ENCODE measurements around the gene LEPR. TPM values are rescaled to one million over a fixed set of nuclear protein-coding genes. Genes with fewer than 3 reads are reported as not detected.

Gene LEPR, protein sequence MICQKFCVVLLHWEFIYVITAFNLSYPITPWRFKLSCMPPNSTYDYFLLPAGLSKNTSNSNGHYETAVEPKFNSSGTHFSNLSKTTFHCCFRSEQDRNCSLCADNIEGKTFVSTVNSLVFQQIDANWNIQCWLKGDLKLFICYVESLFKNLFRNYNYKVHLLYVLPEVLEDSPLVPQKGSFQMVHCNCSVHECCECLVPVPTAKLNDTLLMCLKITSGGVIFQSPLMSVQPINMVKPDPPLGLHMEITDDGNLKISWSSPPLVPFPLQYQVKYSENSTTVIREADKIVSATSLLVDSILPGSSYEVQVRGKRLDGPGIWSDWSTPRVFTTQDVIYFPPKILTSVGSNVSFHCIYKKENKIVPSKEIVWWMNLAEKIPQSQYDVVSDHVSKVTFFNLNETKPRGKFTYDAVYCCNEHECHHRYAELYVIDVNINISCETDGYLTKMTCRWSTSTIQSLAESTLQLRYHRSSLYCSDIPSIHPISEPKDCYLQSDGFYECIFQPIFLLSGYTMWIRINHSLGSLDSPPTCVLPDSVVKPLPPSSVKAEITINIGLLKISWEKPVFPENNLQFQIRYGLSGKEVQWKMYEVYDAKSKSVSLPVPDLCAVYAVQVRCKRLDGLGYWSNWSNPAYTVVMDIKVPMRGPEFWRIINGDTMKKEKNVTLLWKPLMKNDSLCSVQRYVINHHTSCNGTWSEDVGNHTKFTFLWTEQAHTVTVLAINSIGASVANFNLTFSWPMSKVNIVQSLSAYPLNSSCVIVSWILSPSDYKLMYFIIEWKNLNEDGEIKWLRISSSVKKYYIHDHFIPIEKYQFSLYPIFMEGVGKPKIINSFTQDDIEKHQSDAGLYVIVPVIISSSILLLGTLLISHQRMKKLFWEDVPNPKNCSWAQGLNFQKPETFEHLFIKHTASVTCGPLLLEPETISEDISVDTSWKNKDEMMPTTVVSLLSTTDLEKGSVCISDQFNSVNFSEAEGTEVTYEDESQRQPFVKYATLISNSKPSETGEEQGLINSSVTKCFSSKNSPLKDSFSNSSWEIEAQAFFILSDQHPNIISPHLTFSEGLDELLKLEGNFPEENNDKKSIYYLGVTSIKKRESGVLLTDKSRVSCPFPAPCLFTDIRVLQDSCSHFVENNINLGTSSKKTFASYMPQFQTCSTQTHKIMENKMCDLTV
- total RNA-seq (10.0 and 20.1 TPM in 2 replicates), polyA plus RNA-seq (4.1 and 8.0 TPM in 2 replicates), polyA minus RNA-seq (ENCODE audit: low replicate concordance) (0.37 and 2.8 TPM in 2 replicates)
- polyA plus RNA-seq (2012), result 2.6 and 4.4 TPM in 2 replicates

DNA sequence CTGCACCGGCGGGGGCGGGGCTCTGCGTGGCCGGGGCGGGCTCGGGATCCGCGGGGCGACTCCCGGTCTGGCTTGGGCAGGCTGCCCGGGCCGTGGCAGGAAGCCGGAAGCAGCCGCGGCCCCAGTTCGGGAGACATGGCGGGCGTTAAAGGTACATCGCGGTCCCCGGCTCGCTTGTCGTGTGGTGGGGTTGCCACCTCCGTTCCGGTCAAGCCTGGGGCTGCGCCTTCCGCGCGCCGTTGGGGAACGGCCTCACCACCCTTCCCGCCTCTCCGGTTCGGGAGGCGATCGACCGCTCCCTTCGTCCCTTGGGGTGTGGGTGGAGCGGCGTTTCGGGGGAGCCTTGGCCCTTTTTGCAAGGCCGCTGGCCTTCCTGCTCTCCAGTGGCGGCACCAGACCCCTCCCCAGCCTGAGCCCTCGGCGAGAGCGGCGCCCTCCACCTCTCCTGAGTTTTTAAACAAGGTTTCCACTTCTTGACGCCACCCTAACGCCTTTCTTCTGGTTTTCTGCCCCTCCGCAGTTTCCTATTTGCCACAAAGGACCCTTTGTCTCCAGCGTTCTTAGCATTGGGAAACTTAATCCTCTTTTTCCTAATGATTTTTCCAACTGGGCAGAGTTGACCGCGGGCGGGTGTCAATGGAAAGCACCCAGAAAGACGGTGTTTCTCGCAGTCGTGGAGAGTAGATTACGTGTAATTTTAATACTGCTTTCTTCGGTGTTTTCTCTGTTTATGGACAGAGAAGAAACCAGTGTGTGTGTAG lies at the start of gene LEPR, which contains the start of gene LEPROT:
Gene LEPR (plus strand): TSS at position 79 of the 761 bp plus-strand sequence. CDS start 144,898 bp downstream, outside the sequence.
Gene LEPROT (plus strand): TSS at position 79 of the 761 bp plus-strand sequence. CDS start 57 bp downstream, at position 136.
- Histone ChIP-seq H3K4me2 (ENCODE audit: extremely low read depth, insufficient read depth, low read length) (peak within 1 kb of the TSS; percentile 96), H2AFZ (ENCODE audit: low read length) (peak within 1 kb of the TSS; percentile 98), H3K4me1 (ENCODE audit: control insufficient read depth, extremely low read depth, insufficient read depth, low read length) (peaks cover 16% of the 10 kb centered on the region), H4K20me1 (ENCODE audit: control insufficient read depth, extremely low read depth, insufficient read depth, low read length) (no peaks in the 10 kb centered on the region), H3K79me2 (ENCODE audit: control insufficient read depth, insufficient read depth, low read length) (peaks cover 41% of the 10 kb centered on the region), H3K4me3 (replicated peaks in 1 of 4; ENCODE audit: control extremely low read depth in 1 of 4, insufficient read depth in 1 of 4, low read depth in 3 of 4, low read length in 4 of 4) (peak within 1 kb of the TSS; percentile 72 to 96 (median 84)), H3K27ac (ENCODE audit: insufficient read depth, low read length) (peak within 1 kb of the TSS; percentile 89), H3K36me3 (ENCODE audit: control insufficient read depth, insufficient read depth, low read length) (no peaks in the 10 kb centered on the region), H3K9me3 (ENCODE audit: control insufficient read depth, insufficient read depth, low read depth, low read length) (no peaks in the 10 kb centered on the region), H3K9ac (ENCODE audit: insufficient read depth, low read length) (peak within 1 kb of the TSS; percentile 97), H3K27me3 (ENCODE audit: control insufficient read depth, insufficient read depth, low read length) (no peaks in the 10 kb centered on the region)
- no peak for DNase-seq (ENCODE audit: low read depth in 2 of 2)
- TF ChIP-seq, protein P1, sequence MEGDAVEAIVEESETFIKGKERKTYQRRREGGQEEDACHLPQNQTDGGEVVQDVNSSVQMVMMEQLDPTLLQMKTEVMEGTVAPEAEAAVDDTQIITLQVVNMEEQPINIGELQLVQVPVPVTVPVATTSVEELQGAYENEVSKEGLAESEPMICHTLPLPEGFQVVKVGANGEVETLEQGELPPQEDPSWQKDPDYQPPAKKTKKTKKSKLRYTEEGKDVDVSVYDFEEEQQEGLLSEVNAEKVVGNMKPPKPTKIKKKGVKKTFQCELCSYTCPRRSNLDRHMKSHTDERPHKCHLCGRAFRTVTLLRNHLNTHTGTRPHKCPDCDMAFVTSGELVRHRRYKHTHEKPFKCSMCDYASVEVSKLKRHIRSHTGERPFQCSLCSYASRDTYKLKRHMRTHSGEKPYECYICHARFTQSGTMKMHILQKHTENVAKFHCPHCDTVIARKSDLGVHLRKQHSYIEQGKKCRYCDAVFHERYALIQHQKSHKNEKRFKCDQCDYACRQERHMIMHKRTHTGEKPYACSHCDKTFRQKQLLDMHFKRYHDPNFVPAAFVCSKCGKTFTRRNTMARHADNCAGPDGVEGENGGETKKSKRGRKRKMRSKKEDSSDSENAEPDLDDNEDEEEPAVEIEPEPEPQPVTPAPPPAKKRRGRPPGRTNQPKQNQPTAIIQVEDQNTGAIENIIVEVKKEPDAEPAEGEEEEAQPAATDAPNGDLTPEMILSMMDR (conservative IDR thresholded peaks at IDR 0.05 in 1 of 2, IDR thresholded peaks at IDR 0.05 in 1 of 2; ENCODE audit: low read depth in 1 of 2, low read length in 2 of 2), result no peak
- TF ChIP-seq EZH2 (IDR thresholded peaks at IDR 0.05; ENCODE audit: low read length, missing control alignments), result no peak

DNA sequence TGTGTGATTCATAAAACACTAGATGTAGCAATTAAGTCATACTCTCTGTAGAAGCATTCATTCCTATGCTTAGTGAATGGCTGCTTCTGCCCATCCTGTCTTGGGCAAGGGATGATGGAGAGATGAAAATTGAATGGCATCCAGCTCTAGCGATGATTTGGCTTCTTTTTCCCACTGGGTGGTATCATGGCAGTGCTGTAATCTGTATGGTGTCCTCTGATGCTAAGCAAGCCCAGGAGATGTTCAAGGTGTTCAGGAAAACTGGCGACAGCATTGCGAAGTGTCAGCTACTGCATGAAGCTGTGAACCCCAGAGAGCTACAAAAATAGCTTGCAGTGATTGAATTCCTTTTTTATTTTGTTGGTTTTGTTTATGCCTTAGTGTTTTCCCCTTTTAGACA lies 48.9 kb upstream of the LEPR start:
- no peaks in the 10 kb centered on the region for H4K20me1 ChIP-seq (ENCODE audit: control insufficient read depth, extremely low read depth, insufficient read depth, low read length)
- no peaks in the 10 kb centered on the region for H3K9me3 ChIP-seq (ENCODE audit: control insufficient read depth, insufficient read depth, low read depth, low read length)
- no peak overlapping the region for H3K9ac ChIP-seq (ENCODE audit: insufficient read depth, low read length)
- H2AFZ ChIP-seq (ENCODE audit: low read length), result no peak overlapping the region
- H3K27ac ChIP-seq (ENCODE audit: insufficient read depth, low read length), result no peak overlapping the region
- no peak overlapping the region for H3K4me2 ChIP-seq (ENCODE audit: extremely low read depth, insufficient read depth, low read length)
- H3K4me1 ChIP-seq (ENCODE audit: control insufficient read depth, extremely low read depth, insufficient read depth, low read length), result no peaks in the 10 kb centered on the region
- DNase-seq (ENCODE audit: low read depth in 2 of 2), result no peak
- no peaks in the 10 kb centered on the region for H3K79me2 ChIP-seq (ENCODE audit: control insufficient read depth, insufficient read depth, low read length)
- no peaks in the 10 kb centered on the region for H3K27me3 ChIP-seq (ENCODE audit: control insufficient read depth, insufficient read depth, low read length)
- H3K4me3 ChIP-seq (replicated peaks in 1 of 4; ENCODE audit: control extremely low read depth in 1 of 4, insufficient read depth in 1 of 4, low read depth in 3 of 4, low read length in 4 of 4), result no peak overlapping the region
- no peak for TF ChIP-seq EZH2 (IDR thresholded peaks at IDR 0.05; ENCODE audit: low read length, missing control alignments)
- TF ChIP-seq, protein P1 (conservative IDR thresholded peaks at IDR 0.05 in 1 of 2, IDR thresholded peaks at IDR 0.05 in 1 of 2; ENCODE audit: low read depth in 1 of 2, low read length in 2 of 2), result no peak
- no peaks in the 10 kb centered on the region for H3K36me3 ChIP-seq (ENCODE audit: control insufficient read depth, insufficient read depth, low read length)
